Measurements from ENCODE around the gene RBMXL3.

The RBMXL3 gene

GRCh38 chrX:115226929-115227328, 37.7 kb downstream of the RBMXL3 start:
- H3K36me3 ChIP-seq (ENCODE audit: insufficient read depth, low read length): no peaks in the 10 kb centered on the region
- H4K20me1 ChIP-seq (ENCODE audit: insufficient read depth, low read length): no peaks in the 10 kb centered on the region
- no peak overlapping the region for H3K9ac ChIP-seq (ENCODE audit: low read length)
- no peak overlapping the region for H2AFZ ChIP-seq (ENCODE audit: low read length)
- no peaks in the 10 kb centered on the region for H3K9me3 ChIP-seq (ENCODE audit: low read length)
- TF ChIP-seq CTCF (IDR thresholded peaks at IDR 0.05; ENCODE audit: low read length): peak; percentile 37; the same call in 1 of the 2 replicates
- TF ChIP-seq EZH2 (IDR thresholded peaks at IDR 0.05; ENCODE audit: borderline replicate concordance, low read length): no peak
- no peaks in the 10 kb centered on the region for H3K79me2 ChIP-seq (ENCODE audit: insufficient read depth, low read length)
- no peaks in the 10 kb centered on the region for H3K27me3 ChIP-seq (ENCODE audit: insufficient read depth, low read length)
- H3K27ac ChIP-seq (ENCODE audit: low read depth, low read length, poor library complexity, severe bottlenecking): no peak overlapping the region
- no peak overlapping the region for H3K4me3 ChIP-seq (ENCODE audit: low read depth, low read length, poor library complexity, severe bottlenecking)
- H3F3A ChIP-seq (ENCODE audit: insufficient read depth, low read length): no peaks in the 10 kb centered on the region
- H3K9me2 ChIP-seq (ENCODE audit: low read depth, low read length): no peaks in the 10 kb centered on the region
- H3K4me1 ChIP-seq (ENCODE audit: insufficient read depth, low read length, severe bottlenecking): no peaks in the 10 kb centered on the region
- H3K4me2 ChIP-seq (ENCODE audit: low read length): no peak overlapping the region

- Histone ChIP-seq H3K27ac (ENCODE audit: low read depth, low read length, poor library complexity, severe bottlenecking) (no peak overlapping the region), H3K27me3 (ENCODE audit: insufficient read depth, low read length) (no peaks in the 10 kb centered on the region), H3K4me3 (ENCODE audit: low read depth, low read length, poor library complexity, severe bottlenecking) (no peak overlapping the region), H4K20me1 (ENCODE audit: insufficient read depth, low read length) (no peaks in the 10 kb centered on the region), H3K4me2 (ENCODE audit: low read length) (no peak overlapping the region), H3K4me1 (ENCODE audit: insufficient read depth, low read length, severe bottlenecking) (no peaks in the 10 kb centered on the region), H3K79me2 (ENCODE audit: insufficient read depth, low read length) (no peaks in the 10 kb centered on the region), H3K9me3 (ENCODE audit: low read length) (no peaks in the 10 kb centered on the region), H2AFZ (ENCODE audit: low read length) (no peak overlapping the region), H3K9ac (ENCODE audit: low read length) (no peak overlapping the region), H3K36me3 (ENCODE audit: insufficient read depth, low read length) (no peaks in the 10 kb centered on the region), H3K9me2 (ENCODE audit: low read depth, low read length) (no peaks in the 10 kb centered on the region), H3F3A (ENCODE audit: insufficient read depth, low read length) (no peaks in the 10 kb centered on the region)
- TF ChIP-seq EZH2 (IDR thresholded peaks at IDR 0.05; ENCODE audit: borderline replicate concordance, low read length) (no peak), CTCF (IDR thresholded peaks at IDR 0.05; ENCODE audit: low read length) (no peak)
Measured at GRCh38 chrX:115229337-115230003, 40.3 kb downstream of the RBMXL3 start.

GRCh38 chrX:115232933-115233496, 43.8 kb downstream of the RBMXL3 start:
- Histone ChIP-seq H3K36me3 (ENCODE audit: insufficient read depth, low read length) (no peaks in the 10 kb centered on the region), H3K4me2 (ENCODE audit: low read length) (no peak overlapping the region), H2AFZ (ENCODE audit: low read length) (no peak overlapping the region), H3K27me3 (ENCODE audit: insufficient read depth, low read length) (no peaks in the 10 kb centered on the region), H3K4me1 (ENCODE audit: insufficient read depth, low read length, severe bottlenecking) (no peaks in the 10 kb centered on the region), H3K79me2 (ENCODE audit: insufficient read depth, low read length) (no peaks in the 10 kb centered on the region), H3K9me2 (ENCODE audit: low read depth, low read length) (no peaks in the 10 kb centered on the region), H4K20me1 (ENCODE audit: insufficient read depth, low read length) (no peaks in the 10 kb centered on the region), H3K9me3 (ENCODE audit: low read length) (no peaks in the 10 kb centered on the region), H3K9ac (ENCODE audit: low read length) (no peak overlapping the region), H3K27ac (ENCODE audit: low read depth, low read length, poor library complexity, severe bottlenecking) (no peak overlapping the region), H3F3A (ENCODE audit: insufficient read depth, low read length) (no peaks in the 10 kb centered on the region), H3K4me3 (ENCODE audit: low read depth, low read length, poor library complexity, severe bottlenecking) (no peak overlapping the region)
- no peak for TF ChIP-seq EZH2 (IDR thresholded peaks at IDR 0.05; ENCODE audit: borderline replicate concordance, low read length)
- no peak for TF ChIP-seq CTCF (IDR thresholded peaks at IDR 0.05; ENCODE audit: low read length)
